Measurements from ENCODE around the gene ADPRS.

Gene ADPRS

DNA sequence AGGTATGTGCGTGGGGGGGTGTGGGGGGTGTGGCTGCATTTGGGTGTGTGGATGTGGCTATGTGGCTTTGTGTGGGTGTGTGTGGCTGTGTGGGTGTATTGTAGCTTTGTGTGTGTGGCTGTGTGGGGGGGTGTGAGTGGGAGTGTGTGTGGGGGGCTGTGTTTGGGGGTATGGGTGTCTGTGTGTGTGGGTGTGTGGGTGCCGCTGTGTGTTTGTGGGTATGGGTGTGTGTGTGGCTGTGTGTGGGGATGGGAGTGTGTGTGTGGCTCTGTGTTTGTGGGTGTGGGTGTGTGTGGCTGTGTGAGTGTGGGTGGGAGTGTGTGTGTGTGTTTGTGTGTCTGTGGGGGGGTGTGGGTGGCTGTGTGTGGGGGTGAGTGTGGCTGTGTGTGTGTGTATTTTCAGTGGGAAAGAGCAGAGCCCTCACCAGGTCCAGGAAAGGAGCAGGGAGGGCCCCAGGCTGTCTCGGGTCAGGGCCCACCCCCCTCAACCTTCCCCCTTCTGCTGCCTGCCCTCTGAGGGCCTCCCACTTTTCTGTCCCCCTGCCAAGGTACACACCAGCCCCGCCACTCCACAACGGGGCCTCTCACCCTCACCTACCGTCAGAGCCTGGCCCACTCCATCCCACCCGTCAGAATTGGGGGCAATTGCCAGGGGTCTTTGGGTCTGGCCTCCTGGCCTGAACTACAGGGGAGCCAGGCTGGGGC lies 38.3 kb downstream of the ADPRS start:
- TF ChIP-seq, protein P1, sequence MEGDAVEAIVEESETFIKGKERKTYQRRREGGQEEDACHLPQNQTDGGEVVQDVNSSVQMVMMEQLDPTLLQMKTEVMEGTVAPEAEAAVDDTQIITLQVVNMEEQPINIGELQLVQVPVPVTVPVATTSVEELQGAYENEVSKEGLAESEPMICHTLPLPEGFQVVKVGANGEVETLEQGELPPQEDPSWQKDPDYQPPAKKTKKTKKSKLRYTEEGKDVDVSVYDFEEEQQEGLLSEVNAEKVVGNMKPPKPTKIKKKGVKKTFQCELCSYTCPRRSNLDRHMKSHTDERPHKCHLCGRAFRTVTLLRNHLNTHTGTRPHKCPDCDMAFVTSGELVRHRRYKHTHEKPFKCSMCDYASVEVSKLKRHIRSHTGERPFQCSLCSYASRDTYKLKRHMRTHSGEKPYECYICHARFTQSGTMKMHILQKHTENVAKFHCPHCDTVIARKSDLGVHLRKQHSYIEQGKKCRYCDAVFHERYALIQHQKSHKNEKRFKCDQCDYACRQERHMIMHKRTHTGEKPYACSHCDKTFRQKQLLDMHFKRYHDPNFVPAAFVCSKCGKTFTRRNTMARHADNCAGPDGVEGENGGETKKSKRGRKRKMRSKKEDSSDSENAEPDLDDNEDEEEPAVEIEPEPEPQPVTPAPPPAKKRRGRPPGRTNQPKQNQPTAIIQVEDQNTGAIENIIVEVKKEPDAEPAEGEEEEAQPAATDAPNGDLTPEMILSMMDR (conservative IDR thresholded peaks at IDR 0.05; ENCODE audit: low read depth, low read length): no peak
- no peak for DNase-seq (ENCODE audit: low read depth)
- no peak overlapping the region for H3K4me3 ChIP-seq (ENCODE audit: low read length)

DNA sequence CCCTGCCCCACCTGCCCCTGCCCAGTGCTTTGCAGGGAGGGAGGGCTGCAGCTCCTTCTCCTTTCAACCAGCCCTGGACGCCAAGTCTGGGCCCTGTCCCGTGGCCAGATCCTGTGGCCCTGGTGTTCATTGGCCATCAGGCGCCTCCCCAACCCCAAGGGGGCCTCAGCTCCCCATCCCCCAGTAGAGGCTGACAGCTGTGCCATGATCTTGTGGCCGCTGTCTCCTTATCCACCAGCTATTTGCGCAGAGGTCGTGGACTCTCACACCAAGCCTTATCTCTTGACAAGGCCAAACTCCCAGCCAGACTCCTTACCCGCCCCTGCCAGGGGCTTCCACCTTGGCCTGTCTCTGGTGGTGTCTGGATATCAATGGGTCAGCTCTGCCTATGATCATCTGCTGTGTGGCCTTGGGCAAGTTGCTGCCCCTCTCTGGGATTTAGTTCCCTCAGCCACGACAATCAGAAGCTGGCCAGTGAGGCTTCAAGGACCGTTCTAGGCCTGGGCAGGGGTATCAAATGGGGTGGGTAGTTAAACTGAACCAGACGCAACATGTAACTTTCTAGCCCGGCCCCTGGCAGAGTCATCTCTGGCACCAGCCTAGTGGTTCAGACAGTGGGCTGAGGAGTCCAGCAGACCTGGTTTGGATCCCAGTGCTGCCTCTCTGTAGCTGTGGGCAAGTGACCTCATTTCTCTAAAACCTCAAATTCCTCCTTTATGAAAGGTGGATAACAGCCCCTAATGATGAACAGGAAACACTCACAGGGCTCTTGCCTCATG lies 39.6 kb downstream of the ADPRS start:
- TF ChIP-seq, protein P1 (conservative IDR thresholded peaks at IDR 0.05; ENCODE audit: low read depth, low read length): no peak
- no peak for DNase-seq (ENCODE audit: low read depth)
- no peak overlapping the region for H3K4me3 ChIP-seq (ENCODE audit: low read length)

DNA sequence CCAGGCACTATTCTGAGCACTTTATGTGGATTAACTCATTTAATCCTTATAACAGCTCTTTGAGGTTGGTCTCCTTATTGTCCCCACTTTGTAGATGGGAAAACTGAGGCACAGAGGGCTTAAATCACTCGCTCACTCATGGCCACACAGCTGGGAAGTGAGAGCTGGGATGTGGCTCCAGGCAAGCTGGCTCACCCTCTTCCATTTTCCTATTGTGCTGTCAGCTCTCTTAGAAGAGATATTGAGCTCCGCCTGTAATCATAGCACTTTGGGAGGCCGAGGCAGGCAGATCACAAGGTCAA lies 40.2 kb downstream of the ADPRS start:
- no peak for DNase-seq (ENCODE audit: low read depth)
- TF ChIP-seq, protein P1 (conservative IDR thresholded peaks at IDR 0.05; ENCODE audit: low read depth, low read length): no peak

DNA sequence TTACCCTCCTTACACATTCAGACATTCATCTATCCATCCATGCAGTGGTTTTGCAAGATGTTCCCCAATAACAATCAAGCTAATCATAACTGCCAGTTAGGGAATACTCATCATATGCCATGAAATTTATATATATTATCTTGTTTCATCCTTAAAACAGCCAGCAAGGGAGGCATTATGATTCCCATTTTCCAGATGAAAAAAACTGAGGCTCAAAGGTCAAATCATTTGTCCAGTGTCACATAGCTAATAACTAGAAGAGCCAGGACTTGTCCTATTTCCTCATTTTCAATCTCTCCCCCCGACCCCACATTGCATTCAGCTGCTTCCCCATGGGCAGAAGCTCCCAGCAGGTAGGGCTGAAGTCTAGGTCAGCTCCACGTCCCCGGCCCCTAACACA lies 43.3 kb downstream of the ADPRS start:
- TF ChIP-seq, protein P1 (conservative IDR thresholded peaks at IDR 0.05; ENCODE audit: low read depth, low read length): no peak

More for the DNA sequence above, 40.2 kb downstream of the ADPRS start:
- no peak overlapping the region for H3K4me3 ChIP-seq (ENCODE audit: low read length)

DNA sequence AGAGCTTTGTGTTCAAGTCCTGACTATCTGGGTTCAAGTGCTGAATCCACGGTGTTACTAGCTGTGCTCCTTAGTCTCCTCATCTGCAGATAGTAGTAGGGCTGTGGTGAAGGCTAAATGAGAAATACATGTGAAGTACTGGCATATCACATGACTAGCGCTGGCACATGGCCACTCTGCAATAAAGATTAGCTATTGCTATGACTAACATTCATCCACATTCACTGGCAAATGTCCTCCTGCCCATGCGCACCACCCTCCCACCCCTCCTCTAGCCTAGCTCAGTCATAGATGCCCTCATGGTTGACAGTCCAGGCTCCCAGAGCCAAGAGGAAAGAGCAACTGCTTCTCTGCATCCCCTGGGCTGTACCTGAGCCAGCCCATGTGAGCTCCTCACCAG lies 44.8 kb downstream of the ADPRS start:
- TF ChIP-seq, protein P1 (conservative IDR thresholded peaks at IDR 0.05; ENCODE audit: low read depth, low read length): no peak
- H3K4me3 ChIP-seq (ENCODE audit: low read length): no peak overlapping the region
- peak; percentile 89 for DNase-seq (ENCODE audit: low read depth)

More for the DNA sequence above, 43.3 kb downstream of the ADPRS start:
- no peak for DNase-seq (ENCODE audit: low read depth)
- H3K4me3 ChIP-seq (ENCODE audit: low read length): no peak overlapping the region

DNA sequence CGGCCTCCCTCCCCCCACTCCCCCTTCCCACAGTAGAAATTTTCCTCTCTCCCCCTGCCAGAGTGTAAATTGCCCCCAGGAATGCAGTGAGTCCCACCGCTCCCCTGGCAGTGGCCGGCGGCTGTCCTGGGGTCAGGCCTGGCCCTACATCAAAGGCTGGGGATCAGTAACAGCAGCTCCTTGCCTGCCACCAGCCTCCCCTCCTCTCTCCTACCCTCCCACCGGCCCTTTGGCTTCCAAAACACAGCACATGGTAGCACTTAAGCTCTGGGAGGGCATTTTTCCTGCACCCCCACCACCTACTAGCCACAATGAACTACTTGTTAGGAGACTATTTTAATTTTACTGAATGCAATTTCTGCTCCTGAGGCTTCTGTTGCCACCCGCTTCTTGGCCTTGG lies 45.3 kb downstream of the ADPRS start:
- H3K4me3 ChIP-seq (ENCODE audit: low read length): no peak overlapping the region
- no peak for DNase-seq (ENCODE audit: low read depth)
- TF ChIP-seq, protein P1 (conservative IDR thresholded peaks at IDR 0.05; ENCODE audit: low read depth, low read length): no peak
